ENCODE measurements around the gene CYP2B6.
A peak's percentile ranks its signal among the peaks of the same experiment; 100 is the strongest.
"Not testable (repeated sequence)": the region's sequence is repeated elsewhere in the genome, so short reads cannot be mapped to it uniquely, and the experiment has no call there.

Gene CYP2B6

GRCh38 chr19:41027273-41027967 is 36.3 kb downstream of the CYP2B6 start:
- H3K4me3 ChIP-seq (ENCODE audit: low read length) = no peak overlapping the region
- DNase-seq (ENCODE audit: low read depth, low spot score) = no peak

GRCh38 chr19:41029524-41030432 is 38.7 kb downstream of the CYP2B6 start:
- H3K4me3 ChIP-seq (ENCODE audit: low read length) = no peak overlapping the region
- no peak for DNase-seq (ENCODE audit: low read depth, low spot score)

- DNase-seq (ENCODE audit: low read depth, low spot score) = no peak
These were observed 39.6 kb downstream of the CYP2B6 start for GRCh38 chr19:41030651-41031050.

GRCh38 chr19:41031916-41032315 is 40.8 kb downstream of the CYP2B6 start:
- H3K4me3 ChIP-seq (ENCODE audit: low read length) = no peak overlapping the region
- DNase-seq (ENCODE audit: low read depth, low spot score) = no peak

More at GRCh38 chr19:41030651-41031050, 39.6 kb downstream of the CYP2B6 start:
- no peak overlapping the region for H3K4me3 ChIP-seq (ENCODE audit: low read length)

- not testable (repeated sequence) for DNase-seq (ENCODE audit: low read depth, low spot score); H3K4me3 ChIP-seq (ENCODE audit: low read length)
These were observed 42.2 kb downstream of the CYP2B6 start for GRCh38 chr19:41033324-41033723.

- DNase-seq (ENCODE audit: low read depth, low spot score) = no peak
These were observed 48.7 kb downstream of the CYP2B6 start for GRCh38 chr19:41039806-41040205.

GRCh38 chr19:41045095-41045494 is 54.0 kb downstream of the CYP2B6 start:
- H3K4me3 ChIP-seq (ENCODE audit: low read length); DNase-seq (ENCODE audit: low read depth, low spot score): not testable (repeated sequence)

More at GRCh38 chr19:41039806-41040205, 48.7 kb downstream of the CYP2B6 start:
- no peak overlapping the region for H3K4me3 ChIP-seq (ENCODE audit: low read length)

GRCh38 chr19:41050426-41050825 is 59.3 kb downstream of the CYP2B6 start:
- no peak for DNase-seq (ENCODE audit: low read depth, low spot score)
- no peak overlapping the region for H3K4me3 ChIP-seq (ENCODE audit: low read length)

- not testable (repeated sequence) for DNase-seq (ENCODE audit: low read depth, low spot score); H3K4me3 ChIP-seq (ENCODE audit: low read length)
These were observed 61.1 kb downstream of the CYP2B6 start for GRCh38 chr19:41052162-41052561.

- not testable (repeated sequence) for DNase-seq (ENCODE audit: low read depth, low spot score); H3K4me3 ChIP-seq (ENCODE audit: low read length)
These were observed 62.2 kb downstream of the CYP2B6 start for GRCh38 chr19:41053331-41053730.

- DNase-seq (ENCODE audit: low read depth, low spot score) = peak; percentile 7
- H3K4me3 ChIP-seq (ENCODE audit: low read length) = no peak overlapping the region
These were observed 74.0 kb downstream of the CYP2B6 start for GRCh38 chr19:41064974-41065569.
